Sciatic nerve (tissue), 2 donors: ENCODE results near the gene ST8SIA4. TPM values are rescaled to one million over a fixed set of nuclear protein-coding genes. Genes with fewer than 3 reads are reported as not detected.

Experiments used
- ATAC-seq: fragments of 200-7000 bp; cut with Tn5 transposase; one replicate; pipeline ENCODE4 v1.9.1; 2020; ENCODE audit warnings: mild to moderate bottlenecking, moderate library complexity
- DNase-seq: peaks from one replicate; pipeline ENCODE4 v3.0.0-alpha.2; 2020; ENCODE audit warnings: low spot score
- intact Hi-C: fragments of 100-400 bp; cut with DNase I; formaldehyde crosslinking; loops from one replicate; pipeline ENCODE4 v1.14.2; 2022
- total RNA-seq: library from RNA; stranded (reverse); fragmentation: NEBNext Ultra II Directional; extraction: Animal tissue kit (Norgen Biotek cat#: 25700); gene quantifications from one replicate; pipeline ENCODE4 v1.2.1, GENCODE V29; 2021
- donor health status: DM: no; HTN: no; CAD: no.
- donor health status: DM: no; HTN: no; CAD: no.

The ST8SIA4 gene
- total RNA-seq, 1 donor from 2014 or later, result 17.3 TPM

GRCh38 chr5:100840370-100840769 is 62.7 kb downstream of the ST8SIA4 start:
- DNase-seq (no peak), ATAC-seq (no peak)
- intact Hi-C loops, result no loop called here

GRCh38 chr5:100838048-100838473 is 65.0 kb downstream of the ST8SIA4 start:
- no peak for ATAC-seq
- intact Hi-C loops, result no loop called here
- no peak for DNase-seq

- no peak for DNase-seq
- intact Hi-C loops, result no loop called here
- no peak for ATAC-seq
Observed at GRCh38 chr5:100834519-100834918, 68.6 kb downstream of the ST8SIA4 start.

- intact Hi-C loops, result no loop called here
- no peak for ATAC-seq
- no peak for DNase-seq
Observed at GRCh38 chr5:100832252-100833230, 70.5 kb downstream of the ST8SIA4 start.

- no peak for ATAC-seq
Observed at GRCh38 chr5:100828898-100829356, 74.2 kb downstream of the ST8SIA4 start.

GRCh38 chr5:100828071-100828897 is 74.8 kb downstream of the ST8SIA4 start:
- intact Hi-C loops, result no loop called here
- ATAC-seq (peak; percentile 69), DNase-seq (no peak)

More at GRCh38 chr5:100828898-100829356, 74.2 kb downstream of the ST8SIA4 start:
- no peak for DNase-seq
- intact Hi-C loops, result no loop called here

GRCh38 chr5:100827481-100827889 is 75.6 kb downstream of the ST8SIA4 start:
- no peak for DNase-seq
- intact Hi-C loops, result no loop called here
- ATAC-seq, result peak; percentile 42

- intact Hi-C loops, result no loop called here
- ATAC-seq, result peak; percentile 42
- DNase-seq, result no peak
Observed at GRCh38 chr5:100826133-100826532, 76.9 kb downstream of the ST8SIA4 start.

GRCh38 chr5:100824635-100825034 is 78.4 kb downstream of the ST8SIA4 start:
- intact Hi-C loops, result no loop called here
- DNase-seq, result no peak
- no peak for ATAC-seq

- no peak for DNase-seq
- intact Hi-C loops, result no loop called here
- ATAC-seq, result no peak
Observed at GRCh38 chr5:100823812-100824211, 79.3 kb downstream of the ST8SIA4 start.

GRCh38 chr5:100821751-100822150 is 81.3 kb downstream of the ST8SIA4 start:
- ATAC-seq (no peak), DNase-seq (no peak)
- intact Hi-C loops, result no loop called here

GRCh38 chr5:100818340-100818739 is 84.7 kb downstream of the ST8SIA4 start:
- intact Hi-C loops, result no loop called here
- no peak for ATAC-seq
- no peak for DNase-seq

- DNase-seq, result no peak
- ATAC-seq, result no peak
- intact Hi-C loops, result no loop called here
Observed at GRCh38 chr5:100803397-100803796, 99.7 kb downstream of the ST8SIA4 start.

- intact Hi-C loops, result no loop called here
- no peak for DNase-seq
- ATAC-seq, result no peak
Observed at GRCh38 chr5:100802208-100802607, 100.9 kb downstream of the ST8SIA4 start.

- intact Hi-C loops, result no loop called here
- DNase-seq (no peak), ATAC-seq (no peak)
Observed at GRCh38 chr5:100800562-100800961, 102.5 kb downstream of the ST8SIA4 start.

- intact Hi-C loops, result no loop called here
- no peak for DNase-seq
- no peak for ATAC-seq
Observed at GRCh38 chr5:100799166-100799565, 103.9 kb downstream of the ST8SIA4 start.

- intact Hi-C loops, result no loop called here
- DNase-seq, result no peak
- ATAC-seq, result no peak
Observed at GRCh38 chr5:100797861-100798260, 105.2 kb downstream of the ST8SIA4 start.

GRCh38 chr5:100796851-100797250 is 106.2 kb downstream of the ST8SIA4 start:
- no peak for ATAC-seq
- DNase-seq, result no peak
- intact Hi-C loops, result no loop called here

- no peak for DNase-seq
- intact Hi-C loops, result no loop called here
- no peak for ATAC-seq
Observed at GRCh38 chr5:100794844-100795243, 108.2 kb downstream of the ST8SIA4 start.

GRCh38 chr5:100794218-100794617 is 108.9 kb downstream of the ST8SIA4 start:
- no peak for ATAC-seq

More at GRCh38 chr5:100794218-100794617, 108.9 kb downstream of the ST8SIA4 start:
- intact Hi-C loops, result no loop called here
- no peak for DNase-seq
